A673 (cell line): ENCODE data around the gene NUP62. TPM values are rescaled to one million over a fixed set of nuclear protein-coding genes. Genes with fewer than 3 reads are reported as not detected.

Source experiments
- BruUV-seq: library from RNA; stranded (reverse); fragments of 400-500 nt; replicated peaks from 2 replicates; lab custom pipeline; 2021; lab: Mats Ljungman, UMichigan
- CTCF ChIA-PET: fragments of 300-600 bp; sonication (Branson Sonifier 250); formaldehyde crosslinking; loops from one replicate; lab custom pipeline; 2022; ENCODE audit warnings: antibody characterized with exemption; lab: Charles Lee
- POLR2A ChIA-PET: fragments of 300-600 bp; sonication (Branson Sonifier 250); formaldehyde crosslinking; loops from one replicate; lab custom pipeline; 2022; ENCODE audit warnings: antibody characterized with exemption; ENCODE audit not compliant: low non-redundant PET; lab: Charles Lee
- DNase-seq: peaks from one replicate; pipeline ENCODE4 v3.0.0-alpha.2; 2015; ENCODE audit warnings: low spot score
- H3K27ac ChIP-seq: fragments of 200-600 bp; sonication (generic); 2 replicates; pipeline ENCODE4 v1.5.1; 2016; ENCODE audit warnings: mixed run types, low read depth, mild to moderate bottlenecking, mixed read lengths, antibody characterized with exemption, low read length; ENCODE audit not compliant: poor library complexity, severe bottlenecking
- H3K27me3 ChIP-seq: fragments of 200-600 bp; sonication (generic); replicated peaks from 2 replicates; pipeline ENCODE4 v1.6.1; 2017; ENCODE audit warnings: mixed run types, low read depth, mild to moderate bottlenecking, mixed read lengths, antibody characterized with exemption, low read length; ENCODE audit not compliant: insufficient read depth, poor library complexity
- H3K36me3 ChIP-seq: fragments of 200-600 bp; sonication (generic); 2 replicates; pipeline ENCODE4 v1.6.1; 2016; ENCODE audit warnings: mixed run types, mild to moderate bottlenecking, mixed read lengths, antibody characterized with exemption, low read length; ENCODE audit not compliant: insufficient read depth, poor library complexity, severe bottlenecking
- H3K4me1 ChIP-seq: fragments of 200-600 bp; sonication (generic); 2 replicates; pipeline ENCODE4 v1.6.1; 2017; ENCODE audit warnings: mixed run types, mild to moderate bottlenecking, mixed read lengths, antibody characterized with exemption, low read length; ENCODE audit not compliant: insufficient read depth, poor library complexity, severe bottlenecking
- H3K4me3 ChIP-seq: fragments of 200-600 bp; sonication (generic); 2 replicates; pipeline ENCODE4 v1.5.1; 2016; ENCODE audit warnings: low read depth, mixed run types, mild to moderate bottlenecking, mixed read lengths, low read length; ENCODE audit not compliant: poor library complexity, severe bottlenecking
- H3K9me3 ChIP-seq: fragments of 200-600 bp; sonication (generic); 2 replicates; pipeline ENCODE4 v1.6.1; 2016; ENCODE audit warnings: mixed run types, low read depth, mild to moderate bottlenecking, mixed read lengths, antibody characterized with exemption, low read length; ENCODE audit not compliant: poor library complexity, severe bottlenecking
- CTCF ChIP-seq: fragments of 300-800, 200-600 bp; sonication (generic); conservative IDR thresholded peaks from 2 replicates; pipeline ENCODE4 v1.5.1; 2017; ENCODE audit warnings: low read depth, mild to moderate bottlenecking, antibody characterized with exemption, low read length, moderate library complexity, mixed read lengths
- EZH2 ChIP-seq: fragments of 200-600 bp; sonication (generic); IDR thresholded peaks from 2 replicates; pipeline ENCODE4 v1.6.1; 2017; ENCODE audit warnings: borderline replicate concordance, low read depth, mild to moderate bottlenecking, mixed read lengths, antibody characterized with exemption, low read length; ENCODE audit not compliant: poor library complexity, severe bottlenecking
- intact Hi-C: fragments of 100-400 bp; cut with micrococcal nuclease; formaldehyde crosslinking; loops from one replicate; pipeline ENCODE4 v1.10.0; 2022; ENCODE audit not compliant: unreplicated experiment
- total RNA-seq: library from RNA; stranded (reverse); gene quantifications from 2 replicates; pipeline ENCODE4 v1.2.3, GENCODE V29; 2021

NUP62 gene
- total RNA-seq, 1 experiment from 2014 or later: 98.5 TPM

- Histone ChIP-seq H3K4me1 (no peaks in the 10 kb centered on the region), H3K36me3 (peaks cover 63% of the 10 kb centered on the region), H3K27ac (no peak overlapping the region), H3K9me3 (no peaks in the 10 kb centered on the region), H3K27me3 (no peaks in the 10 kb centered on the region), H3K4me3 (no peak overlapping the region)
- POLR2A ChIA-PET: interaction anchor here (0.6 to 1.0 kb wide), 2 partner anchors 18 to 19 kb away, joined by 8 to 11 read pairs; no protein-coding TSS in a partner anchor
- BruUV-seq: no TSS peak
- no peak for TF ChIP-seq CTCF
- no peak for TF ChIP-seq EZH2
- CTCF ChIA-PET: no interaction called here
- intact Hi-C loops: no loop called here
- DNase-seq: no peak
Observed at GRCh38 chr19:49911381-49912145, 17.7 kb downstream of the NUP62 start.

DNA sequence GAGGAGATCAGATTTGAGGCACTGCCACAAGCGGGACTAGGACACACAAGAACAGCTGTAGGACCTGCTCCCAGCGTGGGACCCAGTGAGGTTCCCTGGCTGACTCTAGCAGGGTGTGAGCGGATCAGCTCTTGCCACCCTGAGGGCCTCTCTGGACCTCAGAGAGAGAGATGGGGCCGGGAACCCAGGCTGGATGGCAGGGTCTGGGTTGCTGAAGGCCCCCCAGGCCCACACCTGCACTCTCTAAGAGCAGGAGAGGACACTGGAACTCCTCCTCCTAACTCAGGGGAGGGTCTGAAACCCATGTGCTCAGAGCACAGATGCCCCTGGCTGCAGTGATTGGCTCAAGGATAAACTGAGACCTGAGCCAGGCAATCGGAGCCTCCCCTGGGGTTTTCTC, 19.1 kb downstream of the NUP62 start:
- Histone ChIP-seq H3K27me3 (no peaks in the 10 kb centered on the region), H3K4me3 (no peak overlapping the region), H3K27ac (no peak overlapping the region), H3K36me3 (peaks cover 57% of the 10 kb centered on the region), H3K4me1 (no peaks in the 10 kb centered on the region), H3K9me3 (no peaks in the 10 kb centered on the region)
- ChIA-PET POLR2A (no interaction called here), CTCF (interaction anchor here (0.5 kb wide), 1 partner anchor 24 kb away, joined by 3 read pairs; no protein-coding TSS in a partner anchor)
- intact Hi-C loops: no loop called here
- no TSS peak for BruUV-seq
- no peak for TF ChIP-seq EZH2
- no peak for TF ChIP-seq CTCF
- no peak for DNase-seq

- no peaks in the 10 kb centered on the region for H3K27me3 ChIP-seq
- no peak overlapping the region for H3K27ac ChIP-seq
- no peaks in the 10 kb centered on the region for H3K4me1 ChIP-seq
- POLR2A ChIA-PET: no interaction called here
- H3K4me3 ChIP-seq: no peak overlapping the region
- DNase-seq: no peak
- TF ChIP-seq EZH2 (no peak), CTCF (no peak)
- CTCF ChIA-PET: interaction anchor here (0.7 kb wide), 1 partner anchor 18 kb away, joined by 3 read pairs; no protein-coding TSS in a partner anchor
- H3K36me3 ChIP-seq: peaks cover 48% of the 10 kb centered on the region
- BruUV-seq: no TSS peak
- H3K9me3 ChIP-seq: no peaks in the 10 kb centered on the region
- intact Hi-C loops: no loop called here
Observed at GRCh38 chr19:49908480-49909420, 20.6 kb downstream of the NUP62 start.
